Cardiac muscle cell (in vitro differentiated cells and primary cell): ENCODE results near the gene DNAI2. TPM values are rescaled to one million over a fixed set of nuclear protein-coding genes. Genes with fewer than 3 reads are reported as not detected.
"Not testable (repeated sequence)": the region's sequence is repeated elsewhere in the genome, so short reads cannot be mapped to it uniquely, and the experiment has no call there.

Experiments
- DNase-seq, 2 donors: peaks; one replicate each; pipeline versions ENCODE4 v3.0.0 to v3.0.0-alpha.2; 2010 to 2017; ENCODE audit warnings: low read depth in 1 of 2, low spot score in 1 of 2
- H3K27ac ChIP-seq: fragments of 200-600 bp; sonication (generic); 2 replicates; pipeline ENCODE4 v1.5.1; 2016
- H3K27me3 ChIP-seq: fragments of 200-600 bp; sonication (generic); 2 replicates; pipeline ENCODE4 v1.6.0; 2016; ENCODE audit warnings: control low read depth
- H3K36me3 ChIP-seq: fragments of 200-600 bp; sonication (generic); 2 replicates; pipeline ENCODE4 v1.5.1; 2016; ENCODE audit warnings: control low read depth
- H3K4me1 ChIP-seq: fragments of 200-600 bp; sonication (generic); 2 replicates; pipeline ENCODE4 v1.8.1; 2017; ENCODE audit warnings: low read depth, mild to moderate bottlenecking, mixed run types
- H3K4me3 ChIP-seq: fragments of 200-600 bp; sonication (generic); 2 replicates; pipeline ENCODE4 v1.5.1; 2016; ENCODE audit warnings: mild to moderate bottlenecking
- H3K9me3 ChIP-seq: fragments of 200-600 bp; sonication (generic); 2 replicates; pipeline ENCODE4 v1.5.1; 2017; ENCODE audit warnings: low read depth, mild to moderate bottlenecking, control low read depth
- polyA plus RNA-seq: library from polyadenylated mRNA; unstranded; fragments of >200 nt; fragmentation: Nextera tagmentation; extraction: Ambion mirVana; gene quantifications from 2 replicates; pipeline ENCODE4 v1.2.1, GENCODE V29; 2016
- total RNA-seq: library from RNA; depleted of rRNA; stranded (reverse); fragments of >200 nt; gene quantifications from 2 replicates; pipeline ENCODE4 v1.2.3, GENCODE V29; 2016
- TF ChIP-seq, protein P1 (sequence below): IDR thresholded peaks from 2 replicates; pipeline ENCODE4 v1.5.1; 2012; ENCODE audit warnings: low read depth, mild to moderate bottlenecking, low read length

The DNAI2 gene
- total and polyA plus RNA-seq, 2 experiments from 2014 or later, result not detected

DNA sequence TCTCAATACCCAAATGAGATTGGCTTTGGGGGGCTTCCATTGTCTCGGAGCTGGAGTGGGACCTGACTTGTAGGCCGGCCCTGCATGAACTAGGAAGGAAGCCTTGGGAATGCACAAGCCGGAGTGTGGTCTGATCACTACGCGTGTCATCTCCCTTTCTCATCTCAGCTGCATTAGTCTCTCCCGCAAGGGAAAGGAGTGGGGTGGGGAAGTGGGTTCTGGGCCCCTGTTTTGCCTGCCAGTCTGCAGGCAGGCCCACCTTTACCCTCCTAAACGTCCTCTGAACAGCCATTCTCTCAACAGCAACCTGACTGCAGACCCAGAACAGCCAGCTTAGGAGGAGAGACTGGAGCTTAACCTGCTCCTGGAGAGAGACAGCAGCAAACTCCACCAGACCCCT, 11.4 kb upstream of the DNAI2 start:
- H3K4me3 ChIP-seq, result no peak overlapping the region
- H3K4me1 ChIP-seq, result no peaks in the 10 kb centered on the region
- no peaks in the 10 kb centered on the region for H3K36me3 ChIP-seq
- H3K9me3 ChIP-seq, result no peaks in the 10 kb centered on the region
- no peak overlapping the region for H3K27ac ChIP-seq
- DNase-seq, result no peak
- TF ChIP-seq, protein P1, sequence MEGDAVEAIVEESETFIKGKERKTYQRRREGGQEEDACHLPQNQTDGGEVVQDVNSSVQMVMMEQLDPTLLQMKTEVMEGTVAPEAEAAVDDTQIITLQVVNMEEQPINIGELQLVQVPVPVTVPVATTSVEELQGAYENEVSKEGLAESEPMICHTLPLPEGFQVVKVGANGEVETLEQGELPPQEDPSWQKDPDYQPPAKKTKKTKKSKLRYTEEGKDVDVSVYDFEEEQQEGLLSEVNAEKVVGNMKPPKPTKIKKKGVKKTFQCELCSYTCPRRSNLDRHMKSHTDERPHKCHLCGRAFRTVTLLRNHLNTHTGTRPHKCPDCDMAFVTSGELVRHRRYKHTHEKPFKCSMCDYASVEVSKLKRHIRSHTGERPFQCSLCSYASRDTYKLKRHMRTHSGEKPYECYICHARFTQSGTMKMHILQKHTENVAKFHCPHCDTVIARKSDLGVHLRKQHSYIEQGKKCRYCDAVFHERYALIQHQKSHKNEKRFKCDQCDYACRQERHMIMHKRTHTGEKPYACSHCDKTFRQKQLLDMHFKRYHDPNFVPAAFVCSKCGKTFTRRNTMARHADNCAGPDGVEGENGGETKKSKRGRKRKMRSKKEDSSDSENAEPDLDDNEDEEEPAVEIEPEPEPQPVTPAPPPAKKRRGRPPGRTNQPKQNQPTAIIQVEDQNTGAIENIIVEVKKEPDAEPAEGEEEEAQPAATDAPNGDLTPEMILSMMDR, result no peak
- no peaks in the 10 kb centered on the region for H3K27me3 ChIP-seq

- H3K36me3 ChIP-seq, H3K27me3 ChIP-seq, DNase-seq, H3K4me1 ChIP-seq, H3K27ac ChIP-seq, H3K4me3 ChIP-seq, H3K9me3 ChIP-seq: not testable (repeated sequence)
These were observed 7.0 kb upstream of the DNAI2 start for GRCh38 chr17:74267054-74267453.

DNA sequence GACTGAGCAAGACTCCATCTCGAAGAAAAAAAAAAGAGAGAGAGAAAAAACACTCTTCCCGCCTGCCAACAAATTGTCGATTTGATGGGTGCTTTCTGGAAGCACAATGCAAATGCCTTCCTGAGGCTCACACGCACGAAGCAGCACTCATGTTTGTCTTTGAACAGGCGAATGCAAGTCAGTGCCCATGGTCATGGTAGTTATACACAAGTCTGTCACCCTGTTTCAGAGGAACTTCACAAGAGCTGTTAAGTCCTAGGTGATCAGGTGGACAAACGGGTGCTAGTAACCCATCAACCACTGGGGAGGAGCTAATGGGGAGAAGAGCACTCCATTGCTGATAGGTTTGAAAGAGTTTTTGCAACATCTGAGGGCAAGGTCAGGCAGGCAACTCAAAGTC, 6.5 kb upstream of the DNAI2 start:
- DNase-seq, result no peak
- H3K9me3 ChIP-seq, result no peaks in the 10 kb centered on the region
- H3K4me3 ChIP-seq, result no peak overlapping the region
- no peaks in the 10 kb centered on the region for H3K4me1 ChIP-seq
- H3K36me3 ChIP-seq, result no peaks in the 10 kb centered on the region
- no peaks in the 10 kb centered on the region for H3K27me3 ChIP-seq
- no peak overlapping the region for H3K27ac ChIP-seq
- TF ChIP-seq, protein P1, result no peak

DNA sequence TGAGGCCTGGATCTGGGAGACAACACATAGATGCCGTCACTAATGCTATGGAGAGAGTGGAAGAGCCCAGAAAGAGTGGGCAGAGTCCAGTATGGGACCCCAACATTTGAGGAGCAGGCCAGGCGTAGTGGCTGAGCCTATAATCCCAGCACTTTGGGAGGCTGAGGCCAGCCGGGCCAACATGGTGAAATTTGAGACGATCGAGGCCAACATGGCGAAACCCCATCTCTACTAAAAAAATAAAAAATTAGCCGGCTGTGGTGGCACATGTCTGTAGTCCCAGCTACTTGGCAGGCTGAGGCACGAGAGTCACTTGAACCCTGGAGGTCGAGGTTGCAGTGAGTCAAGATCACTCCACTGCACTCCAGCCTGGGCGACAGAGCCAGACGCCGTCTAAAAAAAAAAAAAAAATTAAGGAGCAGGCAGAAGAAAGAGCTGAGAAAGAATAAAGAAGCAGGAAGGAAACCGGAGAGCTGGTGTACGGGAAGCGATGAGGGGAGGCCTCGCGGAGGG, 6.0 kb upstream of the DNAI2 start:
- no peak overlapping the region for H3K4me3 ChIP-seq
- TF ChIP-seq, protein P1, result no peak
- no peaks in the 10 kb centered on the region for H3K27me3 ChIP-seq
- H3K27ac ChIP-seq, result no peak overlapping the region
- H3K9me3 ChIP-seq, result no peaks in the 10 kb centered on the region
- no peaks in the 10 kb centered on the region for H3K36me3 ChIP-seq
- no peak for DNase-seq
- no peaks in the 10 kb centered on the region for H3K4me1 ChIP-seq

DNA sequence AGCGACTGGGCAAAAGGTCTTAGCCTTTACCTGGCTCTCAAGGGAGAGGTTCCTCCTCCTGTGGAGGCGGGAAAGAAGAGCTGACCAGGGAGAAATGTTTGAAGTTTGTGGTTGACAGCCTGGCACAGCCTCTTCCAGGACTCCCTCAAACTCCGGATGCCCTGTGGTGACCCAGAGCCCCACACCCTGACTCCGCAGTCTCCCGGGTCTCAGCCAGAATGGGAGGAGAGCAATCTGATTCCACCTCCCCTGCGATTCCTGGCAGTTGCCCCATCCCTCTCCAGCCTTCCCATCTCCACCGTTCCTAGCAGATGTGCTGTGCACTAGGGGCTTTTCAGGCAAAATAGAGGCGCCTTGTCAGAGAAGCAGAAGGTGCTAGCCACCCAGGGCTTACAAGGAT, 5.5 kb upstream of the DNAI2 start:
- H3K27me3 ChIP-seq, result no peaks in the 10 kb centered on the region
- no peaks in the 10 kb centered on the region for H3K36me3 ChIP-seq
- H3K27ac ChIP-seq, result no peak overlapping the region
- no peaks in the 10 kb centered on the region for H3K4me1 ChIP-seq
- no peaks in the 10 kb centered on the region for H3K9me3 ChIP-seq
- TF ChIP-seq, protein P1, result no peak
- H3K4me3 ChIP-seq, result no peak overlapping the region
- no peak for DNase-seq

- Histone ChIP-seq H3K36me3 (no peaks in the 10 kb centered on the region), H3K27ac (no peak overlapping the region), H3K9me3 (no peaks in the 10 kb centered on the region), H3K4me1 (no peaks in the 10 kb centered on the region), H3K27me3 (no peaks in the 10 kb centered on the region), H3K4me3 (no peak overlapping the region)
- peak in 1 of 2 donors; percentile 24 for DNase-seq
- TF ChIP-seq, protein P1, result no peak
These were observed 3.7 kb upstream of the DNAI2 start for GRCh38 chr17:74270333-74270732.
